PC-3 (cell line): ENCODE results near the gene NFKB2.

Experiments
- EZH2 ChIP-seq: fragments of 300-600 bp; sonication (generic); IDR thresholded peaks from one replicate; pipeline ENCODE4 v1.6.1; 2017; ENCODE audit warnings: antibody characterized with exemption, mild to moderate bottlenecking, low read length; ENCODE audit not compliant: unreplicated experiment
- EZH2phosphoT487 ChIP-seq: fragments of 300-600 bp; sonication (generic); IDR thresholded peaks from 2 replicates; pipeline ENCODE4 v1.6.1; 2018; ENCODE audit warnings: mild to moderate bottlenecking, antibody characterized with exemption, low read length, borderline replicate concordance
- TF ChIP-seq, protein P1 (sequence below): fragments of 300-600 bp; sonication (generic); conservative IDR thresholded peaks from 2 replicates; pipeline ENCODE4 v1.5.1; 2017; ENCODE audit warnings: antibody characterized with exemption, low read depth, mild to moderate bottlenecking, low read length

DNA sequence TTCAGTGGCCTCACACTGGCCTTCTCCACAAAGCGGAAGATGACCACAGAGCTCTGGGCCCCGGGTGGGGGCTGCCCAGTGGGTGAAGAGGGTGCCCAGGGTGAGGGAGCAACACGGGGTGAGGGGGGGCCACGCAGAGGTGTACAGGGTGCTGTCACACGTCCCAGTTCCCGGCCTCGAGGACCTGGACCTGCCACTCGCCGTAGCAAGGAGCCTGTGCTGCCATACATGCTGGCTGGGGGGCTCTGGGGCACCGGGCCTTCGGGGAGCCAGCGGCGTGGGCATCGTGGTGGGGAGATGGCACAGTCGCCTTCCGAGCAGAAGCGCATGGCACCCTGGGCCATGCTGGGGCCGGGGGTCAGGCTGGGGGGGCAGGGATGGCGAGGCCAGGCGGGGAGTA, 21.2 kb downstream of the NFKB2 start:
- no peak for TF ChIP-seq EZH2
- TF ChIP-seq, protein P1, sequence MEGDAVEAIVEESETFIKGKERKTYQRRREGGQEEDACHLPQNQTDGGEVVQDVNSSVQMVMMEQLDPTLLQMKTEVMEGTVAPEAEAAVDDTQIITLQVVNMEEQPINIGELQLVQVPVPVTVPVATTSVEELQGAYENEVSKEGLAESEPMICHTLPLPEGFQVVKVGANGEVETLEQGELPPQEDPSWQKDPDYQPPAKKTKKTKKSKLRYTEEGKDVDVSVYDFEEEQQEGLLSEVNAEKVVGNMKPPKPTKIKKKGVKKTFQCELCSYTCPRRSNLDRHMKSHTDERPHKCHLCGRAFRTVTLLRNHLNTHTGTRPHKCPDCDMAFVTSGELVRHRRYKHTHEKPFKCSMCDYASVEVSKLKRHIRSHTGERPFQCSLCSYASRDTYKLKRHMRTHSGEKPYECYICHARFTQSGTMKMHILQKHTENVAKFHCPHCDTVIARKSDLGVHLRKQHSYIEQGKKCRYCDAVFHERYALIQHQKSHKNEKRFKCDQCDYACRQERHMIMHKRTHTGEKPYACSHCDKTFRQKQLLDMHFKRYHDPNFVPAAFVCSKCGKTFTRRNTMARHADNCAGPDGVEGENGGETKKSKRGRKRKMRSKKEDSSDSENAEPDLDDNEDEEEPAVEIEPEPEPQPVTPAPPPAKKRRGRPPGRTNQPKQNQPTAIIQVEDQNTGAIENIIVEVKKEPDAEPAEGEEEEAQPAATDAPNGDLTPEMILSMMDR = no peak
- no peak for TF ChIP-seq EZH2phosphoT487
